HG02973 (cell line): ENCODE measurements around the gene ASCL1.

ENCODE experiments used
- ATAC-seq: cut with Tn5 transposase; IDR thresholded peaks from one replicate; pipeline ENCODE4 v1.9.1; 2021; ENCODE audit warnings: moderate library complexity; ENCODE audit not compliant: unreplicated experiment

The ASCL1 gene

GRCh38 chr12:102950950-102951619 is 6.4 kb upstream of the ASCL1 start:
- no peak for ATAC-seq

GRCh38 chr12:102951841-102952240 is 5.6 kb upstream of the ASCL1 start:
- no peak for ATAC-seq

GRCh38 chr12:102953221-102953620 is 4.3 kb upstream of the ASCL1 start:
- no peak for ATAC-seq

- ATAC-seq, result no peak
Measured at GRCh38 chr12:102954134-102954533, 3.3 kb upstream of the ASCL1 start.

GRCh38 chr12:102955926-102956737 is 1.3 kb upstream of the ASCL1 start:
- ATAC-seq, result no peak

GRCh38 chr12:102956738-102957327 is 641 bp upstream of the ASCL1 start:
- no peak for ATAC-seq

GRCh38 chr12:102958073-102958829 is 777 bp downstream of the ASCL1 start:
- peak; percentile 61 for ATAC-seq

GRCh38 chr12:102958830-102959176 is 1.3 kb downstream of the ASCL1 start:
- ATAC-seq, result no peak

- ATAC-seq, result no peak
Measured at GRCh38 chr12:102959391-102959790, 1.9 kb downstream of the ASCL1 start.

- ATAC-seq, result no peak
Measured at GRCh38 chr12:102960766-102961465, 3.4 kb downstream of the ASCL1 start.

GRCh38 chr12:102961466-102961855 is 4.0 kb downstream of the ASCL1 start:
- ATAC-seq, result no peak

GRCh38 chr12:102962532-102962931 is 5.1 kb downstream of the ASCL1 start:
- no peak for ATAC-seq

- no peak for ATAC-seq
Measured at GRCh38 chr12:102962986-102963385, 5.5 kb downstream of the ASCL1 start.

- ATAC-seq, result no peak
Measured at GRCh38 chr12:102963796-102964195, 6.3 kb downstream of the ASCL1 start.

GRCh38 chr12:102964872-102965271 is 7.4 kb downstream of the ASCL1 start:
- ATAC-seq, result no peak

GRCh38 chr12:102965281-102966155 is 8.0 kb downstream of the ASCL1 start:
- ATAC-seq, result no peak

GRCh38 chr12:102966200-102966863 is 8.9 kb downstream of the ASCL1 start:
- no peak for ATAC-seq

- no peak for ATAC-seq
Measured at GRCh38 chr12:102970780-102971179, 13.3 kb downstream of the ASCL1 start.

- ATAC-seq, result no peak
Measured at GRCh38 chr12:102971227-102971626, 13.8 kb downstream of the ASCL1 start.
